Body of pancreas (tissue), 4 donors: ENCODE measurements around the gene HOXD10. TPM values are rescaled to one million over a fixed set of nuclear protein-coding genes. Genes with fewer than 3 reads are reported as not detected.

ENCODE experiments used
- ATAC-seq: fragments of 150-250 bp; one replicate; pipeline ENCODE4 v1.9.1; 2016
- DNase-seq, 4 donors: peaks; one replicate each; pipeline ENCODE4 v3.0.0-alpha.2; 2019
- H3K27ac ChIP-seq, 4 donors: fragments of 200-600 bp; sonication (generic); 1 replicate in 3 of 4; 2 replicates in 1 of 4; pipeline versions ENCODE4 v1.5.1 to v1.6.1; 2016 to 2019; ENCODE audit warnings: mild to moderate bottlenecking in 1 of 4, mixed read lengths in 1 of 4, moderate library complexity in 1 of 4
- H3K27me3 ChIP-seq, 2 donors: fragments of 200-600 bp; sonication (generic); one replicate each; pipeline ENCODE4 v1.6.0; 2016; ENCODE audit warnings: mild to moderate bottlenecking in 1 of 2
- H3K36me3 ChIP-seq, 2 donors: fragments of 200-600 bp; sonication (generic); replicated peaks in 1 of 2; 2 replicates each; pipeline ENCODE4 v1.5.1; 2016; ENCODE audit warnings: low read depth in 2 of 2; ENCODE audit not compliant: insufficient read depth in 1 of 2
- H3K4me1 ChIP-seq: fragments of 200-600 bp; sonication (generic); one replicate; pipeline ENCODE4 v1.6.0; 2016
- H3K4me3 ChIP-seq, 2 donors: fragments of 200-600 bp; sonication (generic); 1 replicate in 1 of 2; 2 replicates in 1 of 2; pipeline ENCODE4 v1.5.1; 2016 to 2019
- H3K9me3 ChIP-seq, 3 donors: fragments of 200-600 bp; sonication (generic); 1 replicate in 2 of 3; 2 replicates in 1 of 3; pipeline ENCODE4 v1.5.1; 2016
- CTCF ChIP-seq, 7 experiments: fragments of 450-650 bp in 4 of 7; fragments of 200-600 bp in 3 of 7; sonication (generic) in 3 of 7; IDR thresholded peaks; one replicate each; pipeline ENCODE4 v1.5.1; 2016 to 2019; ENCODE audit warnings: antibody characterized with exemption in 7 of 7
- POLR2A ChIP-seq, 3 donors: fragments of 450-650 bp; IDR thresholded peaks; one replicate each; pipeline ENCODE4 v1.6.1; 2016; ENCODE audit warnings: antibody characterized with exemption in 3 of 3, mild to moderate bottlenecking in 2 of 3
- WGBS, 2 donors: methylation state at CpG; one replicate each; pipeline ENCODE4 v1.1.5; 2017; 5-methylcytosine and 5-hydroxymethylcytosine counted together
- intact Hi-C: fragments of 100-400 bp; cut with DNase I; formaldehyde crosslinking; loops from one replicate; pipeline ENCODE4 v1.15.1; 2023
- total RNA-seq, 2 donors: library from RNA; depleted of rRNA; stranded (reverse); fragments of >200 nt; gene quantifications; one replicate each; pipeline ENCODE4 v1.1.0, GENCODE V29; 2016

HOXD10 gene
- total RNA-seq, 2 donors from 2014 or later = 0.26 TPM; not detected in 1

GRCh38 chr2:176085120-176085788, 31.3 kb upstream of the HOXD10 start:
- Histone ChIP-seq H3K27me3 (peaks cover 6 to 88% of the 10 kb centered on the region in 2 donors), H3K36me3 (no peaks in the 10 kb centered on the region), H3K9me3 (peaks cover 0 to 8% (median 0%) of the 10 kb centered on the region in 3 donors), H3K27ac (no peak overlapping the region), H3K4me1 (peaks cover 34% of the 10 kb centered on the region), H3K4me3 (no peak overlapping the region)
- intact Hi-C loops = loop anchor here (10.0 kb wide), 1 partner anchor 720 kb away; no protein-coding TSS in a partner anchor
- DNase-seq (no peak), ATAC-seq (no peak)
- WGBS, 2 donors = 4 to 9% methylated on average over 28 to 40 of the region's 40 CpGs
- TF ChIP-seq CTCF (IDR thresholded peaks at IDR 0.05) = no peak

GRCh38 chr2:176085861-176086771, 30.5 kb upstream of the HOXD10 start:
- Histone ChIP-seq H3K27ac (no peak overlapping the region), H3K4me3 (no peak overlapping the region), H3K36me3 (no peaks in the 10 kb centered on the region), H3K9me3 (peaks cover 0 to 2% (median 0%) of the 10 kb centered on the region in 3 donors), H3K4me1 (peaks cover 27% of the 10 kb centered on the region), H3K27me3 (peaks cover 6 to 83% of the 10 kb centered on the region in 2 donors)
- intact Hi-C loops = loop anchor here (10.0 kb wide), 1 partner anchor 721 kb away; no protein-coding TSS in a partner anchor
- no peak for TF ChIP-seq POLR2A (IDR thresholded peaks at IDR 0.05)
- TF ChIP-seq CTCF (IDR thresholded peaks at IDR 0.05) = peak in 5 of 7 experiments; percentile 11 to 44 (median 25)
- WGBS, 2 donors = 2 to 4% methylated on average over 35 to 46 of the region's 46 CpGs
- no peak for ATAC-seq
- peak in 2 of 4 donors; percentile 21 to 55 for DNase-seq

GRCh38 chr2:176087330-176088047, 29.1 kb upstream of the HOXD10 start:
- ATAC-seq (no peak), DNase-seq (no peak)
- H3K27me3 ChIP-seq = peaks cover 6 to 81% of the 10 kb centered on the region in 2 donors
- no peaks in the 10 kb centered on the region for H3K36me3 ChIP-seq
- WGBS, 2 donors = 18 to 26% methylated on average over 29 of the region's 29 CpGs
- H3K4me1 ChIP-seq = peaks cover 28% of the 10 kb centered on the region
- H3K9me3 ChIP-seq = no peaks in the 10 kb centered on the region
- intact Hi-C loops = loop anchor here (10.0 kb wide), 1 partner anchor 723 kb away; no protein-coding TSS in a partner anchor
- H3K4me3 ChIP-seq = no peak overlapping the region
- no peak overlapping the region for H3K27ac ChIP-seq
- TF ChIP-seq CTCF (IDR thresholded peaks at IDR 0.05) = no peak
- no peak for TF ChIP-seq POLR2A (IDR thresholded peaks at IDR 0.05)

- ATAC-seq (peak; percentile 82), DNase-seq (peak; percentile 40 to 63 (median 56))
- TF ChIP-seq POLR2A (IDR thresholded peaks at IDR 0.05) (no peak), CTCF (IDR thresholded peaks at IDR 0.05) (peak; percentile 43 to 87 (median 62))
- H3K27me3 ChIP-seq = peaks cover 6 to 81% of the 10 kb centered on the region in 2 donors
- H3K27ac ChIP-seq = no peak overlapping the region
- intact Hi-C loops = loop anchor here (10.0 kb wide), 1 partner anchor 723 kb away; no protein-coding TSS in a partner anchor
- H3K36me3 ChIP-seq = no peaks in the 10 kb centered on the region
- 3 to 5% methylated on average over 28 to 49 of the region's 49 CpGs for WGBS, 2 donors
- H3K4me1 ChIP-seq = peaks cover 36% of the 10 kb centered on the region
- no peaks in the 10 kb centered on the region for H3K9me3 ChIP-seq
- no peak overlapping the region for H3K4me3 ChIP-seq
These were observed 28.3 kb upstream of the HOXD10 start for GRCh38 chr2:176088048-176088936.
